Measurements from ENCODE around the gene PTGIS.

DNA sequence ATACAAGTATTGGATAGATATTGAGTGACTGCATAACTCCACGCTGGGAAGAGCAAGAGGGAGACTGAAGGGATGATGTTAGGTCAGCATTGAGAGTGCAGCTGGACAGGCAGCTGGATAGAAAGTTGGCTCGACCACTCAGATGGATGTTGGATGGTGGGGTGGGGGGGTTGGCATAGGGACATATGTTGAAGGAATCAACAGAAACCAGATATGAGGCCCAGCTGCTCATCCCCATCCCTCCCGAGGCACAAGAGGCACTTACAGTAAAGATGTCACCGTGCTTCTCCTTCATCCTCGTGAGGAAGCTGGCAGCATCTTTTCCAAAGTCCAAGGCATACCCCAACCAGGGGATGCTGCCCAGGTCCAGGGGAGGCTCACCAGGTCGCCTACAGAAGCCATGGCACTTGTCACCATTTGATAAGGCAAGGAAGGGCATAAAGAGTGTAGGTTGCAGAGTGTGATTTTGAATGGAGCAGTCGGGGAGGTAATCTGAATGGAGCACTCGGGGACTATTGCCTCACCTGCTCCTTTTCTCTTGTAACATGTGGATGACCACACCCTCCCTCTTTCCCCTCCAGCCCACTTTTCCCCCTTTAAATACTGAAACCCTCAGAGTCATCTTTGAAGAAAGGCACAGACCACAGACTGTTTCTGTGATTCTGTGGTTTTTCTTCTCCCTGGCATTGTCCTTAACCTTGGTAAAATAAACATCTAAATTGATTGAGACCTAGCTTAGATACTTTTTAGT lies 18.0 kb downstream of the PTGIS start:
- TF ChIP-seq, protein P1, sequence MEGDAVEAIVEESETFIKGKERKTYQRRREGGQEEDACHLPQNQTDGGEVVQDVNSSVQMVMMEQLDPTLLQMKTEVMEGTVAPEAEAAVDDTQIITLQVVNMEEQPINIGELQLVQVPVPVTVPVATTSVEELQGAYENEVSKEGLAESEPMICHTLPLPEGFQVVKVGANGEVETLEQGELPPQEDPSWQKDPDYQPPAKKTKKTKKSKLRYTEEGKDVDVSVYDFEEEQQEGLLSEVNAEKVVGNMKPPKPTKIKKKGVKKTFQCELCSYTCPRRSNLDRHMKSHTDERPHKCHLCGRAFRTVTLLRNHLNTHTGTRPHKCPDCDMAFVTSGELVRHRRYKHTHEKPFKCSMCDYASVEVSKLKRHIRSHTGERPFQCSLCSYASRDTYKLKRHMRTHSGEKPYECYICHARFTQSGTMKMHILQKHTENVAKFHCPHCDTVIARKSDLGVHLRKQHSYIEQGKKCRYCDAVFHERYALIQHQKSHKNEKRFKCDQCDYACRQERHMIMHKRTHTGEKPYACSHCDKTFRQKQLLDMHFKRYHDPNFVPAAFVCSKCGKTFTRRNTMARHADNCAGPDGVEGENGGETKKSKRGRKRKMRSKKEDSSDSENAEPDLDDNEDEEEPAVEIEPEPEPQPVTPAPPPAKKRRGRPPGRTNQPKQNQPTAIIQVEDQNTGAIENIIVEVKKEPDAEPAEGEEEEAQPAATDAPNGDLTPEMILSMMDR (IDR thresholded peaks at IDR 0.05): no peak
- TF ChIP-seq POLR2AphosphoS5 (IDR thresholded peaks at IDR 0.05): no peak
